ENCODE data around the gene SNCB. TPM values are rescaled to one million over a fixed set of nuclear protein-coding genes. Genes with fewer than 3 reads are reported as not detected.

Gene SNCB
- total and polyA plus RNA-seq, 3 donors from 2014 or later: 0.31 to 0.74 (median 0.62) TPM

- no peaks in the 10 kb centered on the region for H3K9me3 ChIP-seq
- 85 to 91% methylated on average over 6 of the region's 6 CpGs for WGBS, 2 donors
- no peak overlapping the region for H3K27ac ChIP-seq
- DNase-seq: no peak
- no peaks in the 10 kb centered on the region for H3K36me3 ChIP-seq (ENCODE audit: low read depth, missing control alignments)
- intact Hi-C loops (cut with DNase I; ENCODE audit: low total_unique reads): no loop called here
- H3K4me1 ChIP-seq: peaks cover 4% of the 10 kb centered on the region
- H3K4me3 ChIP-seq: no peak overlapping the region
- TF ChIP-seq POLR2A (IDR thresholded peaks at IDR 0.05): no peak
- no peak for TF ChIP-seq CTCF (IDR thresholded peaks at IDR 0.05)
- H3K27me3 ChIP-seq: no peaks in the 10 kb centered on the region
These were observed 18.3 kb downstream of the SNCB start for GRCh38 chr5:176612008-176612407.

- no peaks in the 10 kb centered on the region for H3K27me3 ChIP-seq
- DNase-seq: peak; percentile 88
- 10% methylated on average over 10 of the region's 10 CpGs for WGBS, 2 donors
These were observed 18.9 kb downstream of the SNCB start for GRCh38 chr5:176611435-176611834.

GRCh38 chr5:176610435-176610773, 19.9 kb downstream of the SNCB start:
- Histone ChIP-seq H3K9me3 (no peaks in the 10 kb centered on the region), H3K27me3 (no peaks in the 10 kb centered on the region), H3K4me3 (peak overlapping the region; percentile 55 to 67), H3K4me1 (peaks cover 4% of the 10 kb centered on the region), H3K36me3 (ENCODE audit: low read depth, missing control alignments) (no peaks in the 10 kb centered on the region), H3K27ac (no peak overlapping the region)
- 2% methylated on average over 25 of the region's 31 CpGs; no CpG with 5 or more reads in 1 of the 2 donors for WGBS, 2 donors
- no peak for DNase-seq
- intact Hi-C loops (cut with DNase I; ENCODE audit: low total_unique reads): no loop called here
- no peak for TF ChIP-seq POLR2A (IDR thresholded peaks at IDR 0.05)
- no peak for TF ChIP-seq CTCF (IDR thresholded peaks at IDR 0.05)

More at GRCh38 chr5:176611435-176611834, 18.9 kb downstream of the SNCB start:
- no peak overlapping the region for H3K4me3 ChIP-seq
- H3K9me3 ChIP-seq: no peaks in the 10 kb centered on the region
- TF ChIP-seq POLR2A (IDR thresholded peaks at IDR 0.05) (no peak), CTCF (IDR thresholded peaks at IDR 0.05) (no peak)
- intact Hi-C loops (cut with DNase I; ENCODE audit: low total_unique reads): no loop called here
- no peaks in the 10 kb centered on the region for H3K36me3 ChIP-seq (ENCODE audit: low read depth, missing control alignments)
- peaks cover 4% of the 10 kb centered on the region for H3K4me1 ChIP-seq
- H3K27ac ChIP-seq: no peak overlapping the region

- Histone ChIP-seq H3K27ac (no peak within 1 kb of the TSS), H3K36me3 (ENCODE audit: low read depth, missing control alignments) (no peaks in the 10 kb centered on the region), H3K4me3 (peak within 1 kb of the TSS; percentile 55 to 67), H3K27me3 (no peaks in the 10 kb centered on the region), H3K9me3 (no peaks in the 10 kb centered on the region), H3K4me1 (peaks cover 4% of the 10 kb centered on the region)
- TF ChIP-seq POLR2A (IDR thresholded peaks at IDR 0.05) (no peak), CTCF (IDR thresholded peaks at IDR 0.05) (peak in 1 of 3 experiments; percentile 20)
- intact Hi-C loops (cut with DNase I; ENCODE audit: low total_unique reads): no loop called here
- peak; percentile 43 for DNase-seq
- 0% methylated on average over 23 of the region's 101 CpGs; no CpG with 5 or more reads in 1 of the 2 donors for WGBS, 2 donors
These were observed 20.5 kb downstream of the SNCB start, which contains the start of gene GPRIN1 for GRCh38 chr5:176609724-176610434. Gene GPRIN1 (minus strand): TSS chr5:176610156. CDS start chr5:176599834, 10,322 bp downstream.
